HG02759 (cell line): ENCODE results near the gene ANKRD11.
"Not testable (repeated sequence)": the region's sequence is repeated elsewhere in the genome, so short reads cannot be mapped to it uniquely, and the experiment has no call there.

Experiments
- ATAC-seq: cut with Tn5 transposase; IDR thresholded peaks from one replicate; pipeline ENCODE4 v1.9.1; 2021; ENCODE audit warnings: mild to moderate bottlenecking, moderate library complexity; ENCODE audit not compliant: unreplicated experiment

ANKRD11 gene

GRCh38 chr16:89273741-89274472 lies 216.5 kb downstream of the ANKRD11 start:
- ATAC-seq = no peak

DNA sequence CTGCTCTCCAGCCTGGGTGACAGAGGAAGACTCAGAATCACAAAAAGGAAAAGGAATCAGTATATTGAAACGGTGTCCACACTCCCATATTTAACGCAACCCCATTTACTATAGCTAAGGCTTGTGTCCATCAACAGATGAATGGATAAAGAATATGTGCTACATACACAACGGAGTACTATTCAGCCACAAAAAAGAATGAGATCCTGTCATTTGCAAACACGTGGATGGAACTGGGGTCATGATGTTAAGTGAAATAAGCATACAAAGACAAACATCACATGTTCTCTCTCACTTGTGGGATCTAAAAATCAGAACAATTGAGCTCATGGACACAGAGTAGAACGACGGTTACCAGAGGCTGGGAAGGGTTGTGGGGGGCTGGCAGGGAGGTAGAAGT lies 217.7 kb downstream of the ANKRD11 start:
- ATAC-seq = no peak

DNA sequence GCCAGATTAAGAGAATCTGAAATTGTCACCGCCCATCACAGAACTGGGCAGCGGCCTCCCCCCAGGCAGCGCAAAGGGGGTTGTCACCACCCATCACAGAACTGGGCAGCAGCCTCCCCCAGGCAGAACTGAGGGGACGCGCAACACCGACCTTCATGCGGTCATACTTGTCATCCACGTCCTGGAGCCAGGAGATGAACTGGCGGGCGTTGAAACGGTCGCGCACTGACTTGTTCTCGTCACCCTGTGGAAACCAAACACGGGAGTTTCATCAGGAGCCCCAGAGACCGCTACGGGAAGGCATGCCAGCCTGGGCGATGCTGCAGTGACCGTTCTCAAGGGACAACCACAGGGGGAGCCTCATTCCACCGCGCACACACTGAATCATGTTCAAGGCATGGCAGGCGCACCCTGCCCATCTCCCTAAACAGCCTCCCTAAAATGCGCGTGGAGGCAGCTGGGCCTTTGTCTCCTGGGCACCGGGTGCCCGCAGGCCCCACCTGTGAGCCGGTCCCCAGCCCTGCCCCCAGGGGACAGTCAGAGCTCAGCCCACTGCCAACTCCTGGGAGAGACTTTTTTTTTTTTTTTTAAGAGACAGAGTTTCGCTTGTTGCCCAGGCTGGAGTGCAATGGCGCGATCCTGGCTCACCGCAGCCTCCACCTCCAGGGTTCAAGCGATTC lies 219.6 kb downstream of the ANKRD11 start:
- ATAC-seq = no peak

DNA sequence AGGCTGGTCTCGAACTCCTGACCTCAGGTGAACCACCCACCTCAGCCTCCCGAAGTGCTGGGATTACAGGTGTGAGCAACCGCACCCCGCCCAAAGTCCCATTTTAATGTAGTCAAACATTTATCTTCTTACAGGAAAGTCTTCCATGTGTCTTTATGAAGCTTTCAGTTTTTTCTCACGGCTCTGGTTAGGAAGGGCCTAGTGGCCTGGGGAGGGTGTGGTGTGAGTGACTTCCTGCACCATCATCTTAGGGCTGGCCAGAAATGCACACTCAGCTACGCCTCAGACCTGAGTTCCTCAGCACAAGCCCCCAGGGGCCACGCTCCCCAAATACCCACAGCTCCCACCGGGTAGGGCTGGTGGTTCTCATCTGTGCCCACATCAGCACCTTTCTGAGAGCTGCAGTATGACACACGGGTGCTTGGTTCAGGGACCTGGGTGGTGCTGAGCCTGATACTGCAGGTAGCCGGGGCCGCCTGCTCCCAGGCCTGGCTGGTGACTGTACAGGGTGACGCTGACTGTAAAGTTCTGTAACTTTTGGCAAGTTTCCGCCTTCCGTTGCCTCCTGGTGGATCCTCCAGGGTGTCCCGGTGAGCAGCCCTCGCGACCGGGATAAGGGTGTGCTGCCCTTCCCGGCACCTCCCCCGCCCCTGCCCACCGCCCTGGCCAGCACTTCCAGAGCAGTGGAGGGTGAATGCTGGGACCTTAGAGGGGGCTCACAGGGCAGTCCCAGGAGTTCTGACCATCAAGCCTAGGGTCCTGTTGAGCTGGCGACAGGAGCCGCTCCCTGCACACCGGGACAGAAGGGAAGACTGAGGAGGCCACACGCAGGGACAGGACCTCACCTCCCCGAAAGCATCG lies 220.3 kb downstream of the ANKRD11 start:
- no peak for ATAC-seq

DNA sequence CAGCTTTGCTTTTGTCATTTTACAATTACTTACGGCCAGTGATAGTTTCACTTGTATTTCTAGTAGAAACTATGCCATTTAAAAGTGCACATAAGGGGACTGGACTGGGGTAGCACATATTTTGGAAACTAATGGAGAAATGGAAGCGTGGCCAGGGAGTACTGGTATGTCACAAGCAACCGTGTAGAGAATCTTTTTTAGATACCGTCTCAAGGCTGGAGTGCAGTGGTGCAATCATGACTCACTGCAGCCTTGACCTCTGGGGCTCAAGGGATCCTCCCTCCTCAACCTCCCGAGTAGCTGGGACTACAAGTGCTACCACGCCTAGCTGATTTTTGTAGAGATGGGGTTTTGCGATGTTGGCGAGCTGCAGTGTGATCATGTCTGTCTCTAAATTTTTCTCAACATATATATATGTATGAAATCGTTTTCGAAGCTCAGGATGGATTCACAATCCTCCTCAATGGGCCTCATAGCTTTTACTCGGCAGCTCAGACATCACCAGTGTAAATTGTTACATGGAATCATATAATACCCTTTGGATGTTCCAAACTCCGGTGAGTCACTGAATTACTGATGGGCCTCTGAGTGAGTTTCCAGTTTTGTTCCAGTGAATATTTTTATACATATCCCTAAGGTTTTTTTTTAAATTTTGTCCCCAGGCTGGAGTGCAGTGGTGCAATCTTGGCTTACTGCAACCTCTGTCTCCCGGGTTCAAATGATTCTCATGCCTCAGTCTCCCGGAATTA lies 221.2 kb downstream of the ANKRD11 start:
- ATAC-seq = no peak

- no peak for ATAC-seq
Observed at GRCh38 chr16:89268585-89268984, 221.8 kb downstream of the ANKRD11 start.

GRCh38 chr16:89267746-89268145 lies 222.6 kb downstream of the ANKRD11 start:
- not testable (repeated sequence) for ATAC-seq

GRCh38 chr16:89266521-89267134 lies 223.7 kb downstream of the ANKRD11 start:
- no peak for ATAC-seq

DNA sequence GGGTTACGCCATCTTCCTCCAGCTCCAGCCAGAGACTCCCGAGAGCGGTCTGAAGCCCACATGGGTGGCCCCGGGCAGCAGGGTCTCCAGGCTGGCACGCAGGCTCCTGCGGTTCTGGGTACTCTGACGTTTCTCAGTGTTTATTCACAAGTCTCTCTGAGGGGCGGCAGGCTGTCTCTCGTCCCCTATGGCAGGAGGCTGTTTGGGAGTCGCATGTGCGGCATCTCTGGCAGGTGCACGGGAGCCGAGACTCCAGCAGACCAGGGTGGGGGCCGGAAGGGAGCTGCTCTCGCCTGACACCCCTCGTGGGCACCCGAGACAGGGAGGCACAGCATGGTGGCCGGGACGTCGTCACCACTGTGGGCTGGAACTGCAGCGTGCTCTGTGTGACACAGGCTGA lies 224.7 kb downstream of the ANKRD11 start:
- ATAC-seq = no peak

DNA sequence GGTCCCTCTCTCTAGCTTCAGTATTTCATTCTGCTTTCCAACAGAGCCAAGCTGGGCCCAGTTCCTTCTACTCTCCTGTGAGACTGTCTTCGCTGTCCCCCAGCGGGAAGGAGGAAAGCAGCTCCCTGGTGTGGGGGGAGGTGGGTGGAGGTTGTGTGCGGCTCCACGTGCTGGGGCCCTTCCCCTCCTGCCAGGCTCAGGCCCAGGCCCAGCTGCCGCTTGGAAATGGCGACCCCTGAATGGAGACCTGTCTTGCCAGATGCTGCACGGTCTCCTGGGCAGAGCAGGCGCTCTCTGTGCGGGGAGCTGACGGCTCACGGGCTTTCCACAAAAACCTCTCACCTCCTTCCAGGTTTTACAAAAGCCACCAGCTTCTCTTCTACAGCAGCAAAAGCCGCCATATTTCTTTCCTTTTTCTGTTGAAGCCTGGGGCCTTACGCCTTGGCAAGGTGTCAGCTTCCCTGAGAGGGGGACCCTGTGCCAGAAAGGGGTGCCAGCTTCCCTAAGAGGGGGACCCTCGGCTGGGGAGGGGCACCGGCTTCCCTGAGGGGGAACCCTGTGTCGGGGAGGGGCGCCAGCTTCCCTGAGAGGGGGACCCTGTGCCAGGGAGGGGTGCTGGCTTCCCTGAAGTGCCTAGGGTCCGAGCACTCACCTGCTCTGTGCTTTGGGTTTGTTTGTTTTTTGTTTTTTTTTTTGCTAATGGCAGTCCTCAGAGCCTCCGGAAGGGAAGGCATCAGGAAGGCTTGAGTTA lies 225.4 kb downstream of the ANKRD11 start:
- no peak for ATAC-seq

DNA sequence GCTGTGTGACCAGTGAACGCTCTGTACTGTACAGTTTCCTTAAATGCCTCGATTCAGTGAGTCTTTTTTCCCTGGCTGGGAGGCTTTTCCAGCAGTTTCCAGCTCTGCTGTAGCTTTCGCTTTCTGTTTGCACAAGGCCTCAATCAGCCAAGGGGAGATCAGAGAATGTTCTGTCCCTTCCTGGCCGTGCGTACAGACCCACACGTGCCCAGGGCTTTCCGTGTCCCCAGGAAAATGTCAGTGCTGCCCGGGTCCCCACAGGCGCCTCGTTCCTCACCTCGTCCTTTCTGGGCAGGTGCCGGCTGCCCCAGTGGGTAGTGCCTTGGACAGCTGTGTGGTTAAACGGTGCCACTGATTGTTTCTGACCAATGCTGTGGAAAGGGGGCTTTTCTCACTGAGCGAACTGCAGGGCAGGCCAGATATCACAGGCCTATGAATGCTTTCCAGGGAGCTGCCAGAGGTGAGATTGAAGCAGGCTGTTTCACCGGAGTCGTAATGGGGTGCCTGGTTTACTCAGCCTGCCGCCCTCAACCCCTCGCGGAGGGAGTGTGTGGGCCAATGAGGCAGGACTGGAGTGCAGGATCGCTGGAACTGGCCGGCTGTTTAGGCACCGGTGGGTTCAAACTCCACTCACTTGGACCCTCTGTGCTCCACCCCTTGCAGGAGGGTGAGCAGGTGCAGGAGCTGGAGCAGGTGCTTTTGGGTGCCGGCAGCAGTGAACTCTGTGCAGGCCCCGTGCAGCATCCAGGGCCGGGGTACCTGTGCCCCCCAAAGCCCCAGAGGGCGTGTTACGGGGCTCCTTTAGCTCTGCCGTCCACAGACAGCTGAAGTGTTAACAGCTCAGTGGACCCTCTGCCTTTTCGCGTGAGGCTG lies 228.4 kb downstream of the ANKRD11 start:
- ATAC-seq = no peak

DNA sequence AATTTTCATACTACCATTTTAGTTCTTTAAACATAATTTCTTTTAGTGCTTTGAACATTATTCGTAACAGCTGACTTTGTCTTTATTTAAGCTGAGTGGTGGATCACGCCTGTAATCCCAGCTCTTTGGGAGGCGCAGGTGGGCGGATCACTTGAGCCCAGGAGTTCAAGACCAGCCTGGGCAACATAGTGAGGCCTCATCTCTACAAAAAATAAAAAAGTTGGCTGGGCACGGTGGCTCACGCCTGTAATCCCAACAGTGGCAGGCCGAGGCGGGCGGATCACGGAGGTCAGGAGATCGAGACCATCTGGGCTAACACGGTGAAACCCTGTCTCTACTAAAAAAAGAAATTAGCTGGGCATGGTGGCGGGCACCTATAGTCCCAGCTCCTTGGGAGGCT lies 230.5 kb downstream of the ANKRD11 start:
- ATAC-seq = not testable (repeated sequence)

DNA sequence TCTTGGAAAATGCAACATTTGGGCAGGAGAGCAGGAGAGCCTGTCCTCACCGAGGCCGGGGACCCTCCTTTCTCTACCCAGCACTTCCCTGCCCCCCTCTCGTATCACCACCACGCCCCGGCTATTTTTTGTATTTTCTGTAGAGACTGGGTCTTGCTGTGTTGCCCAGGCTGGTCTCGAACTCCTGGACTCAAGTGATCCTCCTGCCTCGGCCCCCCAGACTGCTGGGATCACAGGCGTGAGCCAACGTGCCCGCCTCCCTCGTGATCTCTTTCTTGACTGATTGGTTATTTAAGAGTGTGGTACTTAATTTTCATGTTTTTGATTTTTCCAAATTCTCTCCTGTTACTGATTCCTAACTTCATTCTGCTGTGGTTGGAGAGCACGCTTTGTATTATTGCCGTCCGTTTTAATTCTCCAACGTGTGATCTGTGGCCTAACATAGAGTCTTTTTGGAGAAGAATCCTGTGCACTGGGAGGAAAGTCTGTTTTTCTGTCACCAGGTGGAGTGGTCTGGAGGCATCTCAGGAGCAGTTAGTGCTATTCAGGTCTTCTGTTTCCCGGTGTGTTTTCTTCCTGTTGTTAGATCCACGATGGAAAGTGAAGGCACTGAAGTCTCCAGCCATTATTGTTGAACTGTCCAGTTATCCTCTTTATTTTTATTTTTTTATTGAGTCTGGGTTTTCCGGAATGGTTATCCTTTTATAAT lies 232.4 kb downstream of the ANKRD11 start:
- no peak for ATAC-seq

GRCh38 chr16:89257281-89257731 lies 233.1 kb downstream of the ANKRD11 start:
- no peak for ATAC-seq

DNA sequence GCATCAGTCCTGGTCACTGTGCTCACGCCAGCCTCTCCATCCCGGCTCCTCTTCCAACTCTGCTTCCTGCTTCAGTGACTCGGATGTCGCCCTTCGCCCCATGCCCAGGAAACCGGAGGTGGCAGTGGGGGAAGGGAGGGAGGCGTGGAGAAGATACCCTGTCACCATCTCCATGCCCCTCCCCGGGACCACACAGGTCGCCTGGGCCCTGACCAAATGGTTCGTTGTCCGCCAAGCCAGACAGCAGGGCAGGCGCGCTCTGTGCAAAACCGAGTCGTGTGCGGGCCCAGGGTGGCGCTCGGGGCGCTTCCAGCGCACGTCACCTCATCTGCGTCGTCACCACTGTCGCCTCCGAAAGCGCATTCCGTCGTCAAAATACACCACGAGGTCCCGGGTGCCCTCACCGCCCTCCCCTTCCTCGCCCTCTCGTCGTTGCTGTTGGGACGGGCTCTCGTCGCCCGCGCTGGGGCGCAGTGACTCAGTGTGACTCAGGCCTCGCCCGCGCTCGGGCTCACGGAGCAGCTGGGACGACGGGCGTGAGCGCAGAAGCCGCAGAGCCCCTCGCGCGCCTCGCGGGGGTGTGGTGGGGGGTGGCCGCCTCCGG lies 233.6 kb downstream of the ANKRD11 start:
- ATAC-seq = no peak

- ATAC-seq = no peak
Observed at GRCh38 chr16:89253548-89254287, 236.6 kb downstream of the ANKRD11 start.
